CD14-positive monocyte (primary cell): Measurements from ENCODE around the gene LUZP1. TPM values are rescaled to one million over a fixed set of nuclear protein-coding genes. Genes with fewer than 3 reads are reported as not detected.

Source experiments
- DNase-seq, 3 donors: peaks; one replicate each; pipeline ENCODE4 v3.0.0-alpha.2; 2011 to 2022
- H2AFZ ChIP-seq: 2 replicates; pipeline ENCODE4 v1.6.0; 2012; ENCODE audit warnings: mild to moderate bottlenecking, low read depth, low read length, inconsistent platforms; ENCODE audit not compliant: insufficient read depth, poor library complexity, severe bottlenecking
- H3K27ac ChIP-seq, 2 donors: 1 replicate in 1 of 2; 2 replicates in 1 of 2; pipeline ENCODE4 v1.5.1; 2012 to 2013; ENCODE audit warnings: low read length in 2 of 2, control low read depth in 1 of 2, inconsistent platforms in 1 of 2, low read depth in 1 of 2, mild to moderate bottlenecking in 1 of 2
- H3K27me3 ChIP-seq, 2 donors: one replicate each; pipeline versions ENCODE4 v1.6.0 to v1.6.1; 2011 to 2013; ENCODE audit warnings: low read length in 2 of 2; ENCODE audit not compliant: control insufficient read depth in 2 of 2, insufficient read depth in 2 of 2
- H3K36me3 ChIP-seq, 2 donors: replicated peaks in 1 of 2; 1 replicate in 1 of 2; 2 replicates in 1 of 2; pipeline versions ENCODE4 v1.5.1 to v1.6.1; 2012 to 2013; ENCODE audit warnings: low read length in 2 of 2, control low read depth in 1 of 2, inconsistent platforms in 1 of 2, mild to moderate bottlenecking in 1 of 2; ENCODE audit not compliant: insufficient read depth in 2 of 2, control insufficient read depth in 1 of 2
- H3K4me1 ChIP-seq, 2 donors: 1 replicate in 1 of 2; 2 replicates in 1 of 2; pipeline versions ENCODE4 v1.5.1 to v1.6.1; 2012 to 2013; ENCODE audit warnings: low read length in 2 of 2, control low read depth in 1 of 2, inconsistent platforms in 1 of 2, mild to moderate bottlenecking in 1 of 2, moderate library complexity in 1 of 2; ENCODE audit not compliant: insufficient read depth in 2 of 2, control insufficient read depth in 1 of 2
- H3K4me2 ChIP-seq: replicated peaks from 2 replicates; pipeline ENCODE3; 2012; ENCODE audit warnings: low read length, moderate library complexity, mild to moderate bottlenecking; ENCODE audit not compliant: poor library complexity, severe bottlenecking; ENCODE audit errors: extremely low read depth
- H3K4me3 ChIP-seq, 3 experiments: fragments of 200-600 bp in 1 of 3; sonication (generic) in 1 of 3; replicated peaks in 1 of 3; 1 replicate in 2 of 3; 2 replicates in 1 of 3; pipeline ENCODE4 v1.5.1; 2011 to 2013; ENCODE audit warnings: low read length in 3 of 3, mild to moderate bottlenecking in 3 of 3, control low read depth in 2 of 3, low read depth in 2 of 3, inconsistent platforms in 1 of 3, moderate library complexity in 1 of 3
- H3K79me2 ChIP-seq: 2 replicates; pipeline ENCODE4 v1.6.0; 2012; ENCODE audit warnings: mild to moderate bottlenecking, control low read depth, inconsistent platforms, low read length, moderate library complexity; ENCODE audit not compliant: insufficient read depth
- H3K9ac ChIP-seq: 2 replicates; pipeline ENCODE4 v1.6.0; 2017; ENCODE audit warnings: low read length, mild to moderate bottlenecking; ENCODE audit not compliant: insufficient read depth, poor library complexity, severe bottlenecking
- H3K9me3 ChIP-seq, 2 donors: replicated peaks in 1 of 2; 1 replicate in 1 of 2; 2 replicates in 1 of 2; pipeline versions ENCODE4 v1.5.1 to v1.6.1; 2012 to 2013; ENCODE audit warnings: low read length in 2 of 2, control low read depth in 1 of 2; ENCODE audit not compliant: control insufficient read depth in 1 of 2, insufficient read depth in 1 of 2
- H4K20me1 ChIP-seq: 2 replicates; pipeline ENCODE4 v1.6.0; 2012; ENCODE audit warnings: mild to moderate bottlenecking, low read length, control low read depth, moderate library complexity; ENCODE audit not compliant: insufficient read depth
- H3K27ac Mint-ChIP-seq, 7 donors: one replicate each; pipeline ENCODE4 v1.8.0; 2020; ENCODE audit warnings: mild to moderate bottlenecking in 7 of 7, mixed read lengths in 7 of 7, moderate library complexity in 6 of 7, inconsistent platforms in 2 of 7
- H3K27me3 Mint-ChIP-seq, 3 donors: one replicate each; pipeline ENCODE4 v1.8.0; 2021 to 2022; ENCODE audit warnings: low read depth in 3 of 3, mild to moderate bottlenecking in 3 of 3, mixed read lengths in 3 of 3, moderate library complexity in 3 of 3, inconsistent platforms in 1 of 3
- H3K36me3 Mint-ChIP-seq, 2 donors: one replicate each; pipeline ENCODE4 v1.8.0; 2020; ENCODE audit warnings: mixed read lengths in 2 of 2, inconsistent platforms in 1 of 2, mild to moderate bottlenecking in 1 of 2
- H3K4me1 Mint-ChIP-seq: one replicate; pipeline ENCODE4 v1.8.0; 2020; ENCODE audit warnings: mild to moderate bottlenecking, mixed read lengths
- H3K4me3 Mint-ChIP-seq, 2 donors: one replicate each; pipeline ENCODE4 v1.8.0; 2020; ENCODE audit warnings: mild to moderate bottlenecking in 2 of 2, mixed read lengths in 2 of 2, moderate library complexity in 1 of 2
- H3K9me3 Mint-ChIP-seq, 7 donors: one replicate each; pipeline ENCODE4 v1.8.0; 2020 to 2022; ENCODE audit warnings: mixed read lengths in 7 of 7, mild to moderate bottlenecking in 6 of 7, moderate library complexity in 6 of 7, inconsistent platforms in 2 of 7
- CTCF ChIP-seq: fragments of 200-600 bp; IDR thresholded peaks from one replicate; pipeline ENCODE4 v1.8.0; 2022; ENCODE audit warnings: antibody characterized with exemption, mild to moderate bottlenecking
- WGBS: methylation state at CpG from one replicate; pipeline ENCODE4 v1.1.5; 2013; ENCODE audit warnings: missing lambda C conversion rate; ENCODE audit not compliant: insufficient coverage; 5-methylcytosine and 5-hydroxymethylcytosine counted together
- intact Hi-C, 2 donors: fragments of 100-400 bp; cut with micrococcal nuclease; formaldehyde crosslinking; loops; one replicate each; pipeline versions ENCODE4 v1.15.0 to v1.15.1; 2023
- polyA plus RNA-seq, 3 donors: library from polyadenylated mRNA; depleted of rRNA in 1 of 3; unstranded in 2 of 3; stranded (reverse) in 1 of 3; fragments of 300-500 nt in 2 of 3; fragments of >200 nt in 1 of 3; fragmentation: Illumina TruSeq in 2 of 3; gene quantifications; 1 replicate in 2 of 3; 2 replicates in 1 of 3; pipeline ENCODE4 v1.2.3, GENCODE V29; 2012 to 2021

LUZP1 gene
- polyA plus RNA-seq, 3 donors = 4.4 to 8.7 (median 5.8) TPM

GRCh38 chr1:23140940-23141596 is 27.6 kb downstream of the LUZP1 start:
- intact Hi-C loops = no loop called here
- H3K27me3 ChIP-seq = no peaks in the 10 kb centered on the region
- Mint-ChIP-seq H3K4me3 (no peak overlapping the region), H3K4me1 (peaks cover 1% of the 10 kb centered on the region), H3K27ac (no peak overlapping the region), H3K36me3 (peaks cover 2 to 5% of the 10 kb centered on the region in 2 donors), H3K27me3 (no peaks in the 10 kb centered on the region), H3K9me3 (peaks cover 0 to 2% (median 0%) of the 10 kb centered on the region in 7 donors)
- no peaks in the 10 kb centered on the region for H3K9me3 ChIP-seq
- no peak overlapping the region for H3K9ac ChIP-seq
- peaks cover 29% of the 10 kb centered on the region for H3K79me2 ChIP-seq
- no peaks in the 10 kb centered on the region for H3K4me1 ChIP-seq
- WGBS = 100% methylated on average over 3 of the region's 6 CpGs
- DNase-seq = no peak
- peaks cover 55% of the 10 kb centered on the region for H4K20me1 ChIP-seq
- H3K4me2 ChIP-seq = no peak overlapping the region
- H3K27ac ChIP-seq = no peak overlapping the region
- TF ChIP-seq CTCF = no peak
- no peak overlapping the region for H3K4me3 ChIP-seq
- no peak overlapping the region for H2AFZ ChIP-seq
- H3K36me3 ChIP-seq = no peaks in the 10 kb centered on the region

DNA sequence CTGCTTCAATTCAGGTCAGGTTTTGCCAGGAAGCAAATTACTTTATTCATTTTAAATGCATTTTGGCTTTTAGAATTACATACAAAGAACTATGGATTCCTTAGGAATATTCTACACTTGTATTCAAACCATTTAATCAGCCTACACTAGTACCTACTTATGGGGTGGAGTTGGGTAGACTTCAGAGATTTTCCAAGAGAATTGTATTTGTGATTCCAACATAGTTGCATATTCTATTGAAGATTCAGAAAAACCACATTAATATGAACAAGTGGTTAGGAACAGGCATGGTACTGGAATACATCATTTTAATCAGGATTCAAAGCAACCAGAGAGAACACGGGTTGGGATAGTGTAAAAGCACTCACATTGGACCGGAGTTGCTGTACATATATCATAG is 33.4 kb downstream of the LUZP1 start:
- TF ChIP-seq CTCF = no peak
- Histone ChIP-seq H3K4me2 (no peak overlapping the region), H4K20me1 (peaks cover 45% of the 10 kb centered on the region), H3K9ac (no peak overlapping the region), H3K4me1 (no peaks in the 10 kb centered on the region), H3K4me3 (no peak overlapping the region), H3K79me2 (peaks cover 28% of the 10 kb centered on the region), H3K27me3 (no peaks in the 10 kb centered on the region), H3K27ac (no peak overlapping the region), H2AFZ (no peak overlapping the region), H3K36me3 (no peaks in the 10 kb centered on the region), H3K9me3 (no peaks in the 10 kb centered on the region)
- H3K4me1 Mint-ChIP-seq = peaks cover 1% of the 10 kb centered on the region
- no peaks in the 10 kb centered on the region for H3K27me3 Mint-ChIP-seq
- H3K9me3 Mint-ChIP-seq = peaks cover 0 to 2% (median 0%) of the 10 kb centered on the region in 7 donors
- WGBS = 100% methylated on average over 1 of the region's 2 CpGs
- DNase-seq = no peak
- intact Hi-C loops = no loop called here
- no peak overlapping the region for H3K27ac Mint-ChIP-seq
- H3K4me3 Mint-ChIP-seq = no peak overlapping the region
- H3K36me3 Mint-ChIP-seq = peaks cover 2% of the 10 kb centered on the region in 2 donors
